ENCODE data around the gene AJUBA. TPM values are rescaled to one million over a fixed set of nuclear protein-coding genes. Genes with fewer than 3 reads are reported as not detected.
"Not testable (repeated sequence)": the region's sequence is repeated elsewhere in the genome, so short reads cannot be mapped to it uniquely, and the experiment has no call there.

AJUBA gene
- total RNA-seq, 4 donors from 2014 or later = 6.8 to 51.7 (median 27.1) TPM

DNA sequence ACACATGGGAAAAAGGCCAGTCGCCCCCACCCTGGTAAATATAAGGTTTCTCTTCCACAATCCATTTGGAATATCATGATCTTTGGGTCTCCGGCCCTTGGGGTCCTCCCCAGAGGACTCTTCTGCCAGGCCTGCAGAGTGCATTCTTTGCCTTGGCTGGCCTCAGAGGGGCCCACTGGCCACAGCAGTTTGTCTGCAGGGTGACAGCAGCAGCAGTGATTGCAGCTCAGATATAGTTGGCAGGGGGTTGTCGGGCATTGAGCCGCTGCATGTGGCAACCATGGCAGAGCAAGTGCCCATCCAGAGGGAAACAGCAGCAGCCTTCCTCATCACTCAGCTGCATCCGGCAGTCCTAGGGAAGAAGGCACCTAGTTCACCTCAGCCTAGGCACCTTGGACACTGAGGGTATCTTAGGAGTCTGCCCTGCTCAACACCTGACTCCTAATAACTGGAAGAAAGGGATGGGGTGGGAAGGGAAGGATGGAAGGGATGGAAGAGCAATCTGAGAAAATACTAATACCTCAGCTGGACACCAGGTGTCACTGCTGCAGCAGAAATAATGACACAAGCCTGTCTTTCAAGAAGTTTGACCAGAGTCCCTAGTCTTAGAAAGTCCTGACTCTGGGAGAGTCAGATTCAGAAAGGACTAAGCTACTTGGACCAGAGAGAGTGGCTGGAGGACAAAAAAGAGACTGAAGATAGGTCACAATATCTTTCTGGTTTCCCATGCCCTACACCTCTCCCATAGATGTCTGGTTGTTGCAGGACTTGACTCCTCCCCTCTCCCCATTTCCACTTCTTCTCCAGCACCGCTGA is 8.9 kb downstream of the AJUBA start:
- peak overlapping the region; percentile 2 to 29 for H3K27ac ChIP-seq
- H3K27me3 ChIP-seq = no peaks in the 10 kb centered on the region
- no peaks in the 10 kb centered on the region for H3K9me3 ChIP-seq
- TF ChIP-seq POLR2A (IDR thresholded peaks at IDR 0.05) = no peak
- TF ChIP-seq, protein P1, sequence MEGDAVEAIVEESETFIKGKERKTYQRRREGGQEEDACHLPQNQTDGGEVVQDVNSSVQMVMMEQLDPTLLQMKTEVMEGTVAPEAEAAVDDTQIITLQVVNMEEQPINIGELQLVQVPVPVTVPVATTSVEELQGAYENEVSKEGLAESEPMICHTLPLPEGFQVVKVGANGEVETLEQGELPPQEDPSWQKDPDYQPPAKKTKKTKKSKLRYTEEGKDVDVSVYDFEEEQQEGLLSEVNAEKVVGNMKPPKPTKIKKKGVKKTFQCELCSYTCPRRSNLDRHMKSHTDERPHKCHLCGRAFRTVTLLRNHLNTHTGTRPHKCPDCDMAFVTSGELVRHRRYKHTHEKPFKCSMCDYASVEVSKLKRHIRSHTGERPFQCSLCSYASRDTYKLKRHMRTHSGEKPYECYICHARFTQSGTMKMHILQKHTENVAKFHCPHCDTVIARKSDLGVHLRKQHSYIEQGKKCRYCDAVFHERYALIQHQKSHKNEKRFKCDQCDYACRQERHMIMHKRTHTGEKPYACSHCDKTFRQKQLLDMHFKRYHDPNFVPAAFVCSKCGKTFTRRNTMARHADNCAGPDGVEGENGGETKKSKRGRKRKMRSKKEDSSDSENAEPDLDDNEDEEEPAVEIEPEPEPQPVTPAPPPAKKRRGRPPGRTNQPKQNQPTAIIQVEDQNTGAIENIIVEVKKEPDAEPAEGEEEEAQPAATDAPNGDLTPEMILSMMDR (IDR thresholded peaks at IDR 0.05) = peak; percentile 68 to 84 (median 76)
- DNase-seq = peak in 1 of 2 donors; percentile 57
- H3K4me3 ChIP-seq = no peak overlapping the region
- no peaks in the 10 kb centered on the region for H3K36me3 ChIP-seq
- peaks cover 6% of the 10 kb centered on the region in 2 donors for H3K4me1 ChIP-seq
- intact Hi-C loops (cut with DNase I; ENCODE audit: low total_unique reads) = no loop called here

DNA sequence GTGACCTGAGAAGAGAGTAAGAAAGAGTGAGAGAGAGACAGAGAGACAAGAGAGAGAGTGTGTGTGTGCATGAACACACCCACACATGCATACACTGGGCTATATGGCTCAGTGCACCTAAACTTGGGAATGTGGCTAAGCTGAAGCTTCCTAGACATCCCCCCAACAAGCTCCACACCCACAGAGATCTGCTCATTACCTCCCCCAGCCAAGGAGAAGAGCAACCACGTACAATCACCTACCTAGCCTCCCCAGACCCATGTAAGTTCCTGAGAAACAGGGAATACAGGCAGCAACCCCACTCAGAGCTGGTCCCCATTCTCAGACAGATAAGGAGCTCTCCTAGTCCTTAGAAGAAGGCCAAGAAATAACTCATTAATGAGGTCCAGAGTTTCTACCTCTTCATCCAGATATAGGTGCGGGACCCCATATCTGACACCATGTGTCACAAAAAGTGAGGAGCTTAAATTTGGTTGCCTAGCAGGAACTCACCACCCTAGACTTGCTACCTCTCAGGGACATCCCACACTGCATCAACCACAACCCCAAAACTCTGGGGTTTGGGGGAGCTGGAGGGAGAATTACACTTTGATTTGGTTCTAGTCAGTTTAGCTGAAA is 9.9 kb downstream of the AJUBA start:
- intact Hi-C loops (cut with DNase I; ENCODE audit: low total_unique reads) = no loop called here
- TF ChIP-seq, protein P1 (IDR thresholded peaks at IDR 0.05) = no peak
- no peak overlapping the region for H3K4me3 ChIP-seq
- H3K27me3 ChIP-seq = no peaks in the 10 kb centered on the region
- H3K27ac ChIP-seq = no peak overlapping the region
- H3K9me3 ChIP-seq = no peaks in the 10 kb centered on the region
- peaks cover under 1 to 6% of the 10 kb centered on the region in 2 donors for H3K4me1 ChIP-seq
- no peak for DNase-seq
- H3K36me3 ChIP-seq = no peaks in the 10 kb centered on the region

DNA sequence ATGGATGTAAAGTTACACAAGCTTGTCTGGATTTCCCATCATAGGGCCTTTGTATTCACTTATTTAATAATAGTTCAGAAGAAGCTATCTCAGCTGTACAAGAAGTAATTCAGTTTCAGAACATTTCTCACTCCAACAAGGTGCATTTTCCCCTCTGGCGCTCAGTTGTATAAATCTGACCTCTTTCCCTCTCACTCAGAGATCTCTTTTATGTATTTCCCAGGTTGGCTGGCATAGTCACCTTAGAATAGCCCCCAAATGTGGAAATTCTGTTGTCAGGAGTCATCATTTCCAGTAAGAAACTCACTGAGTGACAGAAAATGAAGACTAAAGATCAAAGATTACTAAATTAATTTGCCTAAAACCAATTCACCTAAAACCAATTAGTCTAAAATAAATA is 11.2 kb downstream of the AJUBA start:
- Histone ChIP-seq H3K27ac (no peak overlapping the region), H3K27me3 (no peaks in the 10 kb centered on the region), H3K4me1 (no peaks in the 10 kb centered on the region), H3K4me3 (no peak overlapping the region), H3K9me3 (no peaks in the 10 kb centered on the region), H3K36me3 (no peaks in the 10 kb centered on the region)
- TF ChIP-seq, protein P1 (IDR thresholded peaks at IDR 0.05) = no peak
- no peak for TF ChIP-seq POLR2A (IDR thresholded peaks at IDR 0.05)
- DNase-seq = no peak
- intact Hi-C loops (cut with DNase I; ENCODE audit: low total_unique reads) = no loop called here

DNA sequence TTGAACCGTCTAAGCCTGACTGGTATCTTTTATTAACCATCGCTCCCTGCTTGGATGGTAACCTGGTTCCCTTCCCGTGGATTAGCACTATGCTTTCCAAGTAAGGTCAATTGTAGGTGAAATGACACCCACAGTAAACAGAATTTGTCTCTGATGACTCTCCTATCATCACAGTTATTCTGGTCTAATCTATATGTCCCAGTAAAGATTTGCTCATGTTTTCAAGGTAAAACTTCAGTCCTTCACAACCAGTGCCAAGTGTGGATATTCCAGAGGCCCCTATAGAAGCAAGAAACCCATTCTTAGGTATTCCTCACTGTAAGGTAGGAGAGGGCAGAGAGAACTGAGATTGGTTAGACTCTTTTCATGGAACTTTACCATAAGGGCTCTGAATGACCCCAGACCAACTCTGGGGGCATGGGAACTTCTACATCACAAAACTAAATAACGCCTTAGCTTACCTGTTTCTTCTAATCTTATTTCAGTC is 15.5 kb downstream of the AJUBA start:
- Histone ChIP-seq H3K4me3 (no peak overlapping the region), H3K4me1 (no peaks in the 10 kb centered on the region), H3K27ac (no peak overlapping the region), H3K27me3 (no peaks in the 10 kb centered on the region), H3K9me3 (no peaks in the 10 kb centered on the region), H3K36me3 (no peaks in the 10 kb centered on the region)
- DNase-seq = no peak
- intact Hi-C loops (cut with DNase I; ENCODE audit: low total_unique reads) = no loop called here
- TF ChIP-seq, protein P1 (IDR thresholded peaks at IDR 0.05) = no peak
- no peak for TF ChIP-seq POLR2A (IDR thresholded peaks at IDR 0.05)

DNA sequence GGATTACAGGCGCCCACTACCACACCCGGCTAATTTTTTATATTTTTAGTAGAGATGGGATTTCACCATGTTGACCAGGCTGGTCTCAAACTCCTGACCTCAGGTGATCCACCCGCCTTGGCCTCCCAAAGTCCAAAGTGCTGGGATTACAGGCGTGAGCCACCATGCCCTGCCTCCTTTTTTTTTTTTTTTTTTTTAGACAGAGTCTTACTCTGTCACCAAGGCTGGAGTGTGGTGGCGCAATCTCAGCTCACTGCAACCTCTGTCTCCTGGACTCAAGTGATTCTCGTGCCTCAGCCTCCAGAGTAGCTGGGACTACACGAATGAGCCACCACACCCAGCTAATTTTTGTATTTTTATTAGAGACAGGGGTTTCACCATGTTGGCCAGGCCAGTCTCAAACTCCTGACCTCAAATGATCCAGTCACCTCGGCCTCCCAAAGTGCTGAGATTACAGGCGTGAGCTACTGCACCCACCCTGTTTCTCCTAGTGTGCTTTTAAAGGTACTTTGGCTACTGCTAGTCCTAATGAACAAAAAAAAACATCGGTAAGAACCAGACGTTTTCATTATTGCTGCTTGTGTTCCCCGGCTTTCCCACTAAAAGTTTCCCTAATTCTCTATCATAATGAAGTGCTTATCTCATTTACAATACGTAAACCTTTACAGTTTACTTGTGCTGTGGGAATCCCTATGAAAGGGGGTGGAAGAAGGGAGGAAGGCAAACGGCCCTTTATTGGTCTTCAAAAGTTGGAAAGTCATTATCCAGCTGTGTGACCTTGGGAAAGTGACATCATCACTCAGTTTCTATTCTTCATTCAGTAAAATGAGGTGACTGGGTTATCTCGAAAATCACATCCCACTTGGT is 16.2 kb downstream of the AJUBA start:
- H3K4me3 ChIP-seq; H3K27ac ChIP-seq; DNase-seq; H3K9me3 ChIP-seq; H3K36me3 ChIP-seq; H3K4me1 ChIP-seq; H3K27me3 ChIP-seq; intact Hi-C loops (cut with DNase I; ENCODE audit: low total_unique reads): not testable (repeated sequence)
